ENCODE data around the gene NES.
"Not testable (repeated sequence)": the region's sequence is repeated elsewhere in the genome, so short reads cannot be mapped to it uniquely, and the experiment has no call there.

Gene NES

GRCh38 chr1:156644146-156644545 is 33.1 kb downstream of the NES start:
- DNase-seq: no peak

DNA sequence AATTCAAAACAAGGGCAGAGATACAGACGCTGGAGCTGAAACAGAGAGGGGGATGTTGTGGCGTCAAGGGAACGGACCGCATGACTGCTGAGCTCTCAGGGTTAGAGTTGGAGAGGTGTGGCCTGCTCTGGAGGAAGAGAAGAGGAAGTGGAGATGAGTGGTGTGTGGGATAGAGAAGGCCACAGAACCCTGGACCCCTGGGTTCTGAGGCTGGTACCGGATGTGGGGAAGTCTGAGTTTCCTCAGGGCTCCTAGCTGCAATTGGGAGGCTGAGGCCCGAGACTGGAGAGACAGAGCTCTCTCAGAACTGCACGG is 33.5 kb downstream of the NES start:
- DNase-seq: no peak

- DNase-seq: no peak
These were observed 34.0 kb downstream of the NES start for GRCh38 chr1:156643049-156643777.

GRCh38 chr1:156642265-156643048 is 34.8 kb downstream of the NES start:
- DNase-seq: no peak

GRCh38 chr1:156641761-156642264 is 35.4 kb downstream of the NES start, which contains the start of gene BCAN:
TSS of gene BCAN (plus strand) at chr1:156642117. CDS start at chr1:156646055, 3,938 bp downstream.
- DNase-seq: no peak

GRCh38 chr1:156640842-156641706 is 36.1 kb downstream of the NES start:
- DNase-seq: no peak

- no peak for DNase-seq
These were observed 37.6 kb downstream of the NES start for GRCh38 chr1:156639601-156640101.

DNA sequence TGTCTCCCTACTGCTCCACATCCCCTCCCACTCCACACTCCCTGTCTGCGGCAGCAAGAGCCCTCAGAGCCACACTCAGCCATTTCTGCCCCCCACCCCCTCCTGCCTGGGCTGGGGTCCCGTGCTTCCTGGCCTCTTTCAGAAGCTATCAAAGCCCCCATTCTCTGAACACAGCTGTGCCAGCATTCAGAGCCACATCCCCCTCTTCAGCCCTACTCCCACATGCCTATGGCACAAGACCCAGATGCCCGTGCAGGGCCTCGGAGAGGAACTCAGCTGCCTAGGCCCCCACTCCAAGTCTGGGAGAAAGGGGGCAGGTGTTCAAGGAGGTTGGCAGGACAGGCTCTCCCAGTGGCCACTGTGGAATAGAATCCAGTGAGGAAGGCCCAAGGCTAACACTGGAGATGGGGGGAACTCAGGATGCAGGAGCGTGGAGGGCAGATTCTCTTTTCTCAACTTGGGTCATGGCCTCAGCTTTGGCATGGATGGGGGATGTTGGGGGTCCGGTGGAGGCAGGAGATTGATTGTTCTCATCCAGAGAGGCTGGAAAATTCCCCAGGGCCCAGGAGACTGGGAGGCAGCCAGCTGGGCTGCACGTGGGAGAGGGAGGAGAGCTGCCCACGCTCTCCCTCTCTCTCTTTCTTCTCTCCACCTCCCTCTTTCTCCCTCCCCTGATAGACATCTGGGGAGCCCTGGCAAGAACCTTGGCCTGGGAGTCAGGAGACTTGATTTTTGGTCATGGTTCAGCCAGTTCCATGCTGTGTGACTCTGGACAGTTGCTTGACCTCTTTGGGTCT is 38.8 kb downstream of the NES start:
- no peak for DNase-seq

DNA sequence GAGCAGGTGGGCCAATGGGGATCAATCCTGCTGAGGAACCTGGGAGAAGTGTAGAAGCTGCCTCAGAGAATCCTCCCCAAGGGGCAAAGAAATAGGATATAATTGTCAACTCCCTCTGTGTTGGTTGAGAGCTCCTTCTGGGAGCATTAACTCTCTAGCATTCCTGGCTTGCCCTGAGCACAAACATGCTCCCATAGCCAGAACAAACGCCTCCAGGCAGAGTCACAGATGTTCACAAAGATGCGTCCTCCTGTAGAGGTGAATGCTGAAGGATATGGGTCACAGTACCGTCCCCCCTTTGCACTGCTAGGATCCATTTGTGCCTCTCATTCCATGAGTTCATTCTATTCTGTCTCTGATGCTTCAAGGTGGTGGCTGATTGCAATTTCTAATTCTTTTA is 44.9 kb downstream of the NES start:
- DNase-seq: no peak

DNA sequence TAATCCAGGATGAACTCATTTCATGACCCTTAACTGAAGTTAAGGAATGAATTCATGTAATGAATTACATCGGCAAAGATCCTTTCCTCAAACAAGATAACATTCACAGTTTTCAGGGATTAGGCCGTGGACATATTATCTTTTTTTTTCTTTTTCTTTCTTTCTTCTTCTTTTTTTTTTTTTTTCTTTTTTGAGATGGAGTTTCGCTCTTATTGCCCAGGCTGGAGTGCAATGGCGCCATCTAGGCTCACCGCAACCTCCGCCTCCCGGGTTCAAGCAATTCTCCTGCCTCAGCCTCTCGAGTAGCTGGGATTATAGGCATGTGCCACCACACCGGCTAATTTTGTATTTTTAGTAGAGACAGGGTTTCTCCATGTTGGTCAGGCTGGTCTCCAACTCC is 46.1 kb downstream of the NES start:
- not testable (repeated sequence) for DNase-seq

- no peak for DNase-seq
These were observed 47.3 kb downstream of the NES start for GRCh38 chr1:156629823-156630449.

- DNase-seq: peak; percentile 67
These were observed 49.8 kb downstream of the NES start for GRCh38 chr1:156627313-156627880.

DNA sequence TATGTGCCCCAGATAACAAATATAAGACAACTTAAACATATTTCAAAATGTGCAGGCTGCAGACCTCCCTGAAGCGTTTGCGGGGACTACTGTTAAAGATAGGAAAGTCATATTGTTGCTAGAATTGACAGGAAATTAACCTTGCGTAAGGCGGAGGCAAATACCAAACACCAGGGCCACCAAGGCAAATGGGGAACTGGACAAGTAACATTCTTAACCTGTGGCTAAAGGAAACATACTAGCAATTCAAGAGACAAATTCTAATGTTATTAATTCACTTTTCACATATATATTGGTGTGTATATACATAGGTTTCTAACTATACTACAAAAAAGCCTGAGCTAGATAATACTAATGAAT is 51.1 kb downstream of the NES start:
- no peak for DNase-seq

GRCh38 chr1:156625436-156626078 is 51.6 kb downstream of the NES start:
- DNase-seq: no peak

- no peak for DNase-seq
These were observed 52.3 kb downstream of the NES start for GRCh38 chr1:156624814-156625435.

DNA sequence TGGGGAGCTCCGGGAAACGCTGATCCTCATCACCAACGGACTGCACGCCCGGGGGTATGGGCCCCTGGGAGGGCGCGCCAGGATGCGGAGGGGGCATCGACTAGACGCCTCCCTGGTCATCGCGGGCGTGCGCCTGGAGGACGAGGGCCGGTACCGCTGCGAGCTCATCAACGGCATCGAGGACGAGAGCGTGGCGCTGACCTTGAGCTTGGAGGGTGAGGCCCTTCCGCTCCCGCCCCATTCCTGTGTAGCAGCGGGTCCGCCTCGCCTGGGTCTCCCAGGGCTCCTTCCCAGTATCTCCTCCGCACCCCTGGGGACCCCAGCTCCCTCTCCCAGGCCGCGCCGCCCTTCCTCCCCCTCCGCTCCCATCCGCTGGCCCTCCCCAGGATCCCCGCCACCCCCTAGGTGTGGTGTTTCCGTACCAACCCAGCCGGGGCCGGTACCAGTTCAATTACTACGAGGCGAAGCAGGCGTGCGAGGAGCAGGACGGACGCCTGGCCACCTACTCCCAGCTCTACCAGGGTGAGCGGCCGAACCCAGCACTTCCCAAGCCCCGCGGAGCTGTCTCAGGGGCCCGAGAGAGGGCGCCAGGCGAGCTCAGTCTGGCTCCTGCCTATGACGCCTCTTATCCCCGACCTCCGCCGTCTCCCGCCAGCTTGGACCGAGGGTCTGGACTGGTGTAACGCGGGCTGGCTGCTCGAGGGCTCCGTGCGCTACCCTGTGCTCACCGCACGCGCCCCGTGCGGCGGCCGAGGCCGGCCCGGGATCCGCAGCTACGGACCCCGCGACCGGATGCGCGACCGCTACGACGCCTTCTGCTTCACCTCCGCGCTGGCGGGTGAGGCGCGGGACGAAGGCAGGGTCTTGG is 53.0 kb downstream of the NES start:
- DNase-seq: peak; percentile 74

GRCh38 chr1:156622581-156623297 is 54.5 kb downstream of the NES start:
- no peak for DNase-seq

- no peak for DNase-seq
These were observed 57.6 kb downstream of the NES start for GRCh38 chr1:156619582-156619955.

Data from SHP77 treated with DMSO at 0.1 percent for 48 hours (cell line).